ENCODE results near the gene SULT1A2. TPM values are rescaled to one million over a fixed set of nuclear protein-coding genes. Genes with fewer than 3 reads are reported as not detected.

SULT1A2 gene
- total and polyA plus RNA-seq, 9 donors = 0.13 to 1.6 (median 0.78) TPM

DNA sequence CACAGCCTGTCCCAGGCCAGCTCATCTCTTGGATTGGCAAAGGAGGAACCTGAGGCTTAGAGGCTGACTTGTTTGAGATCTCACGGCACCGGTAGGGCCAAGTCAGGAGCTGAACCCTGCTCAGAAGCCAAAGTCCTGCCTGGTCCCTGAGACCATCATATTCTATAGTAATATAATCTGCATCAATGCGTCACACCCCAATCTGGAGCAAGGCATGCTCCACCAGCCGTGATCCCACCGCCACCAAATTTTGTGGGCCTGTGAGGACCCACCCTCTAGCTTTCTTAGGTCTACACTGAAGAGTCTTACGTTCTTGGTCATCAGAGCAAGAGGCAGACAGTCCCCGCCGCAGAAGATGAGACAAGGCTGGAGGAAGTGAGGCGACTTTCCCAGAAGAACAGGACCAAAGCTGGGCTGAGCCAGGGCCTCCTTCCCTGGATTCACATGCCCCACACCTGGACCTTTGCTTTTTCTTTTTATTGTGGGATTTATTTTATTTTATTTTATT, 10.3 kb upstream of the SULT1A2 start:
- Histone ChIP-seq H3K4me1 (ENCODE audit: insufficient read depth) (peaks cover 3% of the 10 kb centered on the region), H3K36me3 (no peaks in the 10 kb centered on the region), H3K4me3 (no peak overlapping the region), H3K27me3 (no peaks in the 10 kb centered on the region), H3K9me3 (no peaks in the 10 kb centered on the region), H3K27ac (no peak overlapping the region)
- TF ChIP-seq POLR2A (IDR thresholded peaks at IDR 0.05) = no peak
- TF ChIP-seq CTCF (IDR thresholded peaks at IDR 0.05) = no peak
- no peak for TF ChIP-seq EP300 (IDR thresholded peaks at IDR 0.05)
- DNase-seq = peak in 1 of 5 donors; percentile 1
- WGBS, 3 donors = 95 to 97% (median 96%) methylated on average over 9 of the region's 9 CpGs
- intact Hi-C loops (cut with DNase I) = no loop called here

- TF ChIP-seq CTCF (IDR thresholded peaks at IDR 0.05) (no peak), POLR2A (IDR thresholded peaks at IDR 0.05) (no peak), EP300 (IDR thresholded peaks at IDR 0.05) (no peak)
- Histone ChIP-seq H3K4me1 (ENCODE audit: insufficient read depth) (peaks cover 3% of the 10 kb centered on the region), H3K36me3 (no peaks in the 10 kb centered on the region), H3K27ac (no peak overlapping the region), H3K9me3 (no peaks in the 10 kb centered on the region), H3K27me3 (no peaks in the 10 kb centered on the region), H3K4me3 (no peak overlapping the region)
- WGBS, 3 donors = 69 to 92% (median 88%) methylated on average over 16 of the region's 16 CpGs
- DNase-seq = peak in 1 of 5 donors; percentile 15
- intact Hi-C loops (cut with DNase I) = no loop called here
Observed at GRCh38 chr16:28606291-28607115, 9.7 kb upstream of the SULT1A2 start.

DNA sequence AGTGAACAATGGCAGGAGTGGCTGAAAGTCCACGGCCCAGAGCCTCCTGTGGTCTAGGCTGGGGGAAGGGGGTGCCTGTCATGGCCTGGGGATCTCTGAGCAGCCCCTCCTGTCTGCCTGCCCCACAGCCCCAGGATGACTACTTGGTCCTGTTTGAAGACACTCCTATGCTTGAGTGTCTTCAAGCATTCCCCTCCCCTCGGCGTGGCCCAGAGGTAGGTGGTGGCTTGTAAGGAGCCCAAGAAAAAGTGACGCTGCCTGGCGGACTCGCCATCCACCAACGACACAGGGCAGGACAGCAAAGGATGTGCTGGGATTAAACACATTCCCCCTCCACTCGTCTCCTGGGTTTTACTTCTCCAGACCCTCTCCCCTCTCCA, 7.3 kb upstream of the SULT1A2 start:
- H3K27ac ChIP-seq = no peak overlapping the region
- no peaks in the 10 kb centered on the region for H3K27me3 ChIP-seq
- intact Hi-C loops (cut with DNase I) = no loop called here
- TF ChIP-seq EP300 (IDR thresholded peaks at IDR 0.05) = no peak
- no peak for TF ChIP-seq CTCF (IDR thresholded peaks at IDR 0.05)
- TF ChIP-seq POLR2A (IDR thresholded peaks at IDR 0.05) = no peak
- H3K4me1 ChIP-seq (ENCODE audit: insufficient read depth) = no peaks in the 10 kb centered on the region
- DNase-seq = no peak
- WGBS, 3 donors = 73 to 78% (median 74%) methylated on average over 8 of the region's 8 CpGs
- no peak overlapping the region for H3K4me3 ChIP-seq
- no peaks in the 10 kb centered on the region for H3K9me3 ChIP-seq
- H3K36me3 ChIP-seq = no peaks in the 10 kb centered on the region

DNA sequence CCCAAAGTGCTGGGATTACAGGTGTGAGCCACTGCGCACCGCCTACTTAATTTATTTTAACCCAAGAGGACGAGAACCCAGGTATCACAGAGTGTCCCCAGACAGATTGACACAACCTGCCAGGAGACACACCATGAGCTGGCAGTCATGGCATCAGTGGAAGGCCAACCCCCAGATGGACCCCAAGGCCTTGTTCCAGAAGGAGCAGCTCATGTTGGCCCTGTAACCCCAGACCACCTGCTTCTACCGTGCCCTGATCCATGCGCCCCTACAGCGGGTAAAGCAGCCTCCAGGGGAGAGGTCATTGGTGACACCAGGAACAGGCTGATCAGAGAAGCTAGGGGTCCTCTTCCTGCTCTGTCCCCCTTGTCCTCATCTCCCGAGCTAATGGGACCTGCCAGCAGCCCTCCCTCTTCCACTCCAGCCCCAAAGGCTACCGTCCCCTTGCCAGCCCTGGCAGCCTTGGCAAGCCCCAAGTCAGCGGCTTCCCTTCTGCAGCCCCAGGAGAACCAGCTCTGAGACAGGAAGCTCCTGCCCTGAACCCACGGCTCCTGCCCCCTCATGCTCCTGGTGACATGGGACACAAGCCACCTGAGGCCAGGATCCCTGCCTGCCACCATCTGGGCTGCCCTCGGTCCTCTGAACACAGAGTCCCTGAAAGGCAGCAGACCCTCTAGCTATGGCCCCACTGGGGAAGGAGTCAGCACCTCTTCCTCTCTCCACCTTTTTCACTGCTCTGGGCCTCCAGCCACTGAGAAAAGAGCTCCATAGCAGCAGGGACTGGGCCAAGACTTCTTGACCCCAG, 6.7 kb upstream of the SULT1A2 start:
- Histone ChIP-seq H3K4me1 (ENCODE audit: insufficient read depth) (no peaks in the 10 kb centered on the region), H3K4me3 (no peak overlapping the region), H3K27me3 (no peaks in the 10 kb centered on the region), H3K9me3 (no peaks in the 10 kb centered on the region), H3K27ac (no peak overlapping the region), H3K36me3 (no peaks in the 10 kb centered on the region)
- TF ChIP-seq CTCF (IDR thresholded peaks at IDR 0.05) (no peak), EP300 (IDR thresholded peaks at IDR 0.05) (no peak), POLR2A (IDR thresholded peaks at IDR 0.05) (no peak)
- no peak for DNase-seq
- intact Hi-C loops (cut with DNase I) = no loop called here
- 73 to 82% (median 79%) methylated on average over 11 of the region's 11 CpGs for WGBS, 3 donors
